IPS DF 6.9 (cell line): ENCODE results near the gene SLAMF1.

Experiments
- DNase-seq: peaks from one replicate; pipeline ENCODE4 v3.0.0-alpha.2; 2013; ENCODE audit warnings: low read depth, low spot score
- H3K27ac ChIP-seq: one replicate; pipeline ENCODE4 v1.5.1; 2013; ENCODE audit warnings: low read length, control low read depth
- H3K27me3 ChIP-seq: 2 replicates; pipeline ENCODE4 v1.6.1; 2013; ENCODE audit warnings: mild to moderate bottlenecking, low read length; ENCODE audit not compliant: control insufficient read depth, insufficient read depth
- H3K36me3 ChIP-seq: 2 replicates; pipeline ENCODE4 v1.6.1; 2013; ENCODE audit warnings: low read length; ENCODE audit not compliant: control insufficient read depth, insufficient read depth
- H3K4me1 ChIP-seq: 2 replicates; pipeline ENCODE4 v1.6.1; 2013; ENCODE audit warnings: low read length; ENCODE audit not compliant: control insufficient read depth, insufficient read depth
- H3K4me3 ChIP-seq: 2 replicates; pipeline ENCODE4 v1.5.1; 2013; ENCODE audit warnings: mild to moderate bottlenecking, low read length
- H3K9me3 ChIP-seq: 2 replicates; pipeline ENCODE4 v1.6.1; 2013; ENCODE audit warnings: low read length, inconsistent platforms; ENCODE audit not compliant: control insufficient read depth, insufficient read depth
- WGBS: extraction: QIAGEN DNeasy Blood & Tissue Kit; methylation state at CpG from one replicate; pipeline ENCODE4 v1.1.7; 2013; ENCODE audit warnings: mixed read lengths, missing lambda C conversion rate; ENCODE audit not compliant: insufficient read length, insufficient coverage; 5-methylcytosine and 5-hydroxymethylcytosine counted together

The SLAMF1 gene

DNA sequence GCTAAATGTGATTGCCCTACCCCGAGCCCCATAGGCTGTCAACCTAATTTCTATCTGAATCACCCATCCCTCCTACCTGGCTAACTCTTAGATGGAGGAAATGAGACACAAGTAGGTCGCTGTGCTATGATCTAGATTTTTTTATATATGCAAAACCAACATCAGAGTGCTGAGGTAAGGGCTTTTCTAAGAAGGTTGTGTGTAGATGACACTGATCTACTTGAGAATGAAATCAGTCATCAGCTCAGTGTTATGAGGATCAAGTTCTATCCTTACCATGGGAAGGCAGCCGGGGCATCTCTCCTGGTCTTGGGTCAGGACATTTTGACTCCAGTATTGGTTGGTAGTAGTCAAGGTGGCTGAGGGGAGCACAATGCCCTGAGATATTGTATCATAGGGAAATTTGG lies 23.6 kb downstream of the SLAMF1 start:
- WGBS = no CpG with 5 or more reads among the region's 3 CpGs
- H3K4me1 ChIP-seq = no peaks in the 10 kb centered on the region
- H3K36me3 ChIP-seq = no peaks in the 10 kb centered on the region
- no peak overlapping the region for H3K4me3 ChIP-seq
- DNase-seq = no peak
- H3K27me3 ChIP-seq = no peaks in the 10 kb centered on the region
- no peak overlapping the region for H3K27ac ChIP-seq
- no peaks in the 10 kb centered on the region for H3K9me3 ChIP-seq

DNA sequence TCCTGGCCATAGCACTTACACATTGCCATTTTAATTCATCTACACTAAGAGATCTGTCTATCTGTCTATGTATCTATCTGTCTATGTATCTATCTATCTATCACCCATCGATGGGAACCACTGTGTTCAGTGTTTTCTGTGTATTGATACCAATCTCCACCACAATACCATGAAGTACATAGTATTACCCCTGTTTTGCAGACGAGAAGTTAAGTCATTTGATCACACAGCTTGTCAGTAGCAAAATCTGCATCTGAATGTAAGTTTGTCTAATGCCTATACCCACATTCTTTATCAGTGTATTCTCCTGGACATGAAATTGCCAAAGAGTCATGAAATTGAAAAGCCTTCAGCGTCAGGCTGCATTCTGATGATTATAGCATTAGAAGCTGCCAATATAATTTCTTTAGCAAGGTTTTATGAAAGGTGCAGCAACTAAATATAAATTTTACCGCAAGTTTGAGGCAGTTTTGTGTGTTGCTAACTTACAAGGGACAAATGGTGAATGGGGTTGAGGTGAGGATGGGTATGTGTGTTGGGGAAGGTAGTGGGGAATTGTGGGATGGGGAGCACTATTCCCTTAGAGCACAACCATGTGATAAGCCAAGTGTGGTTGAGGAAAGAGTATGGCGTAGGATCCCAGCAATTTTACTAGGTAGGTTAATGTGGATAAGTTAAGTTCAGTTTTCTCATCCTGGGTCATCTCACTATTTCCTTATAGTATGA lies 24.2 kb downstream of the SLAMF1 start:
- Histone ChIP-seq H3K27ac (no peak overlapping the region), H3K27me3 (no peaks in the 10 kb centered on the region), H3K4me1 (no peaks in the 10 kb centered on the region), H3K36me3 (no peaks in the 10 kb centered on the region), H3K4me3 (no peak overlapping the region), H3K9me3 (no peaks in the 10 kb centered on the region)
- DNase-seq = no peak
- WGBS = 100% methylated on average over 1 of the region's 5 CpGs

DNA sequence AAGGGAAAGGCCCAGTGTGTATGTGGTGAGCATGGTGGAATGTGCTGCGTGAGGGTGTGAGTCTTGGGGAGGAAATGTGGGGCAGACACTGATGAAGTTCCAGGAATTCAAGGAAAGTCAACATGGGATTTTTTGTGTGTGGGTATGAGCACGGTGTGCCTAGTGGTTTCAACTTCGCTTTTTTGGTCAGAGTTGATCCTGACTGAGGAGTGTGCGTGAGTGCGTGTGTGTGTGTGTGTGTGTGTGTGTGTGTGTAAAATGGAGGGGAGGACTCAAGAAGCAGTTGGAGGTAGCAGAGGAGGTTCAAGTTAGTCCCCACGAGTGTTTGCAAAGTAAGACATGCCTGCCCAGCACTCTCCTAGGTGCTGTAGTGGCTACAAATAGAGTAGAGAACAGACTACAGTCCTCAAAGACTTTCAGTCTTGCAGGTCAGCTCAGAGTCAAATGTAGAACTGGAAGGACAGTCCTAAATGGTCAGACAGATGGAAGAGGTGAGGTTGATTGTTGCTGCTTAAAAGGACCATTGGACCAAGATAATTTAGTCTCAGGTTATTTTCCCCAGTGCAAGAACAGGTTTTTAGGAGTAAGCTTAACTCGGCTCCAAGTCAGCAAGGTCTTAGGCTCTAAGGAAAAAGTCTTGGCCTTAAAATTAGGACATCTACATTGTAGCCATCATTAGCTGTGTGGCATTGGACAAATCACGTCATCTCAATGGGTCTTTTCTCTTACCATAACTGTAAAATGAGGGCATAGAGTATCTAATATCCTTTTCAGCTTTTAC lies 25.0 kb downstream of the SLAMF1 start:
- Histone ChIP-seq H3K4me1 (no peaks in the 10 kb centered on the region), H3K36me3 (no peaks in the 10 kb centered on the region), H3K9me3 (no peaks in the 10 kb centered on the region), H3K27me3 (no peaks in the 10 kb centered on the region), H3K27ac (no peak overlapping the region), H3K4me3 (no peak overlapping the region)
- WGBS = no CpG with 5 or more reads among the region's 8 CpGs
- no peak for DNase-seq

DNA sequence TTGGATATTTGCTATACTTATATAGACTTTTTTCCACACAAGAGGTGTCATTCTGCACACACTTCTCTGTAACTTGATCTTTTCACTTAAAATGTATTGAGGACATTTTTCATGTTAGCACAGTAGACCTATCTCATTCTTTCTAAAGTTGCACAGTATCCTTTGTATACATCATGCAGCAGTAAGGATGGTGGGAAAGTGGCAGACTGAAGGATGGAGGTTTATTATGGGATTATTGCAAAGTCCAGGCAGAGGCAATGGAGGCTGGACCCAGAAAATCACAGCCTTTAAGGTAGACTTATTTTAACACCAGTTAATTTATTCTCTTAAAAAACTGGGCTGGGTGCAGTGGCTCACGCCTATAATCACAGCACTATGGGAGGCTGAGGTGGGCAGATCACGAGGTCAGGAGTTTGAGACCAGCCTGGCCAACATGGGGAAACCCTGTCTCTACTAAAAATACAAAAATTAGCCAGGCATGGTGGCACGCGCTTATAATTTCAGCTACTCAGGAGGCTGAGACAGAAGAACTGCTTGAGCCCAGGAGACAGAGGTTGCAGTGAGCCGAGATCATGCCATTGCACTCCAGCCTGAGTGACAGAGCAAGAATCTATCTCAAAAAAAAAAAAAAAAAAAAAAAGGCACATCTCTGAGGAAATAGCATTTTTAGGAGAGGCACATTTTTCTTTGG lies 25.8 kb downstream of the SLAMF1 start:
- no peak overlapping the region for H3K4me3 ChIP-seq
- H3K27ac ChIP-seq = no peak overlapping the region
- no peaks in the 10 kb centered on the region for H3K27me3 ChIP-seq
- no peak for DNase-seq
- H3K36me3 ChIP-seq = no peaks in the 10 kb centered on the region
- no peaks in the 10 kb centered on the region for H3K9me3 ChIP-seq
- WGBS = no CpG with 5 or more reads among the region's 5 CpGs
- no peaks in the 10 kb centered on the region for H3K4me1 ChIP-seq

DNA sequence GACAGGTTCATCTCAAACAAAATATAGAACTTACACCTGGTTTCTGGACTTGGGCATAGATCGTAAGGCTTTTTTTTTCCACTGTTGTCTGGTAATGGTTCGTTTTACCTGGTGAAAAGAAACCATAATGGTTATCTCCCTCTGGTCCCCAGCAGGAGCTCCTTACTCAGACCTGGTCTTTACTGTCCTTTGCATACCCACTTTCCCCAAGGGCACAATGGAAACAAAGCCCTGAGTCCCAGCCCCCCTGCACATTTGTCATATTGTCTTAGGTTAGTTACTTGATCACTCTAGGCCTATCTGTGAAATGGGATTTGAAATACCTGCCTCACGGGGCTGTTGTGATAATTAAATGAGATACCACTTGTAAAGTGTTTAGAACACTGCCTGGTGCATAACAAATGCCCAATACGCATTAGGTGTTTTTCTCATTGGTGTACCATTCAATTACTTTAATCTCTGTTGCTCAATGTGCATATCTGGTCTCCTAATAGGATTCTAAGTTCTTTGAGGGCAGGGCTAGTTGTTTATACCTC lies 27.0 kb downstream of the SLAMF1 start:
- no peaks in the 10 kb centered on the region for H3K27me3 ChIP-seq
- no peak for DNase-seq
- H3K36me3 ChIP-seq = no peaks in the 10 kb centered on the region
- no peaks in the 10 kb centered on the region for H3K4me1 ChIP-seq
- H3K27ac ChIP-seq = no peak overlapping the region
- no peaks in the 10 kb centered on the region for H3K9me3 ChIP-seq
- no CpG with 5 or more reads among the region's 4 CpGs for WGBS
- H3K4me3 ChIP-seq = no peak overlapping the region

DNA sequence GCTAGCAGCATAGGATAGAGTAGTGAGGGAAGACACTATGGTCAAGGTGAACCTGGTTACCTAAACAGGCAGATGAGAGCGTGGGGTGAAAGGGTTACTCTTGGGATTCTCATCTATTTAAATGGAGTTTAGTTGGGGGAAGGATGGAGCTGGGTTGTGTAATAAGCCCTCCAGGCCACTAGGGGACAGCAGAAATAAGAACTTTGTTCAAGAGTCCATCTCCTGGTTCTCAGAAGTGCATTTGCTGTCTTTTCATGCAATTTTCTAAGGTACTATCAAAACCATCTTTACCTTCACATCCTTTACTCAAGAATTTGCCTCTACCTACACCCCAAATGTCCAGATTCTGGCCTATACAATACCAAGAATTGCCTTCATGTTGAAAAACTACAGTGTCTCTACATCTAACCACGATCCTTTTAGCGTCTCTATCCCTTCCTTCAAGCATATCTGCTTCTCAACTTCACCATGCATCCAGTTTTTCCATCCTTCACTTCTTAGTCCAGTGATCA lies 28.0 kb downstream of the SLAMF1 start:
- WGBS = no CpG with 5 or more reads among the region's 3 CpGs
- no peak for DNase-seq

DNA sequence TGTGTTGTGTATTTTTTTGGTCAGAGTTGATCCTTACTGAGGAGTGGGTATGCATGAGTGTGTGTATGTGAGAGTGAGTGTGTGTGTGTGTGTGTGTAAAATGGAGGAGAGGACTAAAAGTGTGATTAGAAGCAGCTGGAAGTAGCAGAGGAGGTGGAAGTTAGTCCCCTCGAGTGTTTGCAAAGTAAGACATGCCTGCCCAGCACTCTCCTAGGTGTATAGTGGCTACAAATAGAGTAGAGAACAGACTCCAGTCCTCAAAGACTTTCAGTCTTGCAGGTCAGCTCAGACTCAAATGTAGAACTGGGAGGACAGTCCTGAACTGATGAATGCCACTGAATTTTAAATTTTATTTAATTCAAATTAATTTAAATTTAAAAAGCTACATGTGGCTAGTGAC lies 28.5 kb downstream of the SLAMF1 start:
- Histone ChIP-seq H3K4me3 (no peak overlapping the region), H3K9me3 (no peaks in the 10 kb centered on the region), H3K27me3 (no peaks in the 10 kb centered on the region), H3K36me3 (no peaks in the 10 kb centered on the region), H3K27ac (no peak overlapping the region), H3K4me1 (no peaks in the 10 kb centered on the region)
- DNase-seq = no peak
- no CpG with 5 or more reads among the region's 1 CpG for WGBS

More for the DNA sequence above, 28.0 kb downstream of the SLAMF1 start:
- Histone ChIP-seq H3K27me3 (no peaks in the 10 kb centered on the region), H3K9me3 (no peaks in the 10 kb centered on the region), H3K36me3 (no peaks in the 10 kb centered on the region), H3K27ac (no peak overlapping the region), H3K4me3 (no peak overlapping the region), H3K4me1 (no peaks in the 10 kb centered on the region)

DNA sequence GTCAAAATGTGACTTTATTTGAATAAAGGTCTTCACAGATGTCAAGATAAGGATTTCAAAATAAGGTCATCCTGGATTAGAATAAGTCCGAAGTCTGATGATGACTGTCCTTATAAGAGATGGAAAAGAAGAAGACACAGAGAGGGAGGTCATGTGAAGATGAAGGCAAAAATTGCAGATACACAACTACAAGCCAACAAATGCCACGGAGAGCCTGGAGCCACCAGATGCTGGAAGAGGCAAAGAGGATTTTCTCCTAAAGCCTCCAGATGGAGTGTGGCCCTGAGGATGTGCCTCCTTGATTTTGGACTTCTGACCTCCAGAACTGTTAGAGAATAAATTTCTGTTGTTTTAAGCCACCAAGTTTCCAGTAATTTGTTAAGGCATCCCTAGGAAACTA lies 31.2 kb downstream of the SLAMF1 start:
- DNase-seq = no peak
- Histone ChIP-seq H3K27ac (no peak overlapping the region), H3K9me3 (no peaks in the 10 kb centered on the region), H3K4me1 (no peaks in the 10 kb centered on the region), H3K27me3 (no peaks in the 10 kb centered on the region), H3K4me3 (no peak overlapping the region), H3K36me3 (no peaks in the 10 kb centered on the region)
- WGBS = no CpG with 5 or more reads among the region's 2 CpGs

DNA sequence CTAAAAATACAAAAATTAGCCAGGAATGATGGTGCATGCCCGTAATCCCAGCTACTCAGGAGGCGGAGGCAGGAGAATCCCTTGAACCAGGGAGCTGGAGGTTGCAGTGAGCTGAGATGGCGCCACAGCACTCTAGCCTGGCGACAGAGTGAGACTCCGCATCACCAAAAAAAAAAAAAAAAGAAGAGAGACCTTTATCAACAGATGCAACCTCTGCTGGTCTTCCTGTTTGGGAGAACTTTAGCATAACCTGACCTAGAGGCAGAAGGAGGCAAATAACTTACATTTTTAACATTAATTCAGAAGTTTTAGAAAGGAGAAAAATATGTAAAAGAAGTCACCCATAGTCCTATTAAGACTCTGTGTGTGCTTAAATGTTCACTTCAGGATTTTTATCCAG lies 32.4 kb downstream of the SLAMF1 start:
- no peak for DNase-seq
- WGBS = no CpG with 5 or more reads among the region's 5 CpGs
- no peaks in the 10 kb centered on the region for H3K4me1 ChIP-seq

DNA sequence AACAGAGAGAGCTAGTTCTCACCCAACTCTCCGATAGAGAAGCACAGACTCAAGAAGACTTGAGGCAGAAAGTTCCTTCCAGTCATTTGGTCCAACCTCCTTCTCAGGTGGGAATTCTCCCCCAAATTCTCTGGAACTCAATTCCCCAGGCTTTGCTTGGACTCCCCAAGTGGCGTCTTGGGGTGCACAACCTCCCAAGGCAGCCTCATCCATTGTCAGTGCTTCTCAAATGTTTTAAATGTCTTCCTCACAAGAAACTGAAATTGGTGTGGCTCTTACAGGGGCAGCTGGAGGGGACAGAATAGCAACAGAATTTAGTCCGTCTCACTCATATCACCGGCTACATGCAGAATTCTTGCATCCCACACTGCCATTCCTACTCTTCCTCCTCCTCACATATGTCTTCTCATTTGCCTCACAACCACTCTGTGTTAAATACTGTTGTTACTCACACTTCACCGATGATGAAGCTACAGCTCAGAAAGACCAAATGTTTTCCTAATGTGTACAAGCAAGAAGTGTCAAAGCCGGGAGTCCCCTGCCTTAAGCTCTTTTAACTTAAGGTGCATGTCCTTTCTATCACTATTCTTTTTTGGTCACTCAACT lies 34.1 kb downstream of the SLAMF1 start:
- no peak for DNase-seq
- Histone ChIP-seq H3K4me3 (no peak overlapping the region), H3K4me1 (no peaks in the 10 kb centered on the region), H3K9me3 (no peaks in the 10 kb centered on the region), H3K27ac (no peak overlapping the region), H3K36me3 (no peaks in the 10 kb centered on the region), H3K27me3 (no peaks in the 10 kb centered on the region)
- WGBS = no CpG with 5 or more reads among the region's 6 CpGs

More for the DNA sequence above, 32.4 kb downstream of the SLAMF1 start:
- Histone ChIP-seq H3K9me3 (no peaks in the 10 kb centered on the region), H3K36me3 (no peaks in the 10 kb centered on the region), H3K27me3 (no peaks in the 10 kb centered on the region), H3K27ac (no peak overlapping the region), H3K4me3 (no peak overlapping the region)
